Upper lobe of right lung (tissue), 1 donor: ENCODE results near the gene NEU4. TPM values are rescaled to one million over a fixed set of nuclear protein-coding genes. Genes with fewer than 3 reads are reported as not detected.

Experiments
- ATAC-seq: fragments of 200-7000 bp; cut with Tn5 transposase; one replicate; pipeline ENCODE4 v1.9.1; 2020; ENCODE audit warnings: mild to moderate bottlenecking, moderate library complexity
- DNase-seq: peaks from one replicate; pipeline ENCODE4 v3.0.0-alpha.2; 2020
- H3K27ac ChIP-seq: fragments of 200-600 bp; one replicate; pipeline ENCODE4 v1.8.0; 2022
- H3K27me3 ChIP-seq: fragments of 200-600 bp; one replicate; pipeline ENCODE4 v1.8.0; 2022; ENCODE audit warnings: mild to moderate bottlenecking
- H3K36me3 ChIP-seq: fragments of 200-600 bp; one replicate; pipeline ENCODE4 v1.8.0; 2022
- H3K4me1 ChIP-seq: fragments of 200-600 bp; one replicate; pipeline ENCODE4 v1.8.0; 2022
- H3K4me3 ChIP-seq: fragments of 200-600 bp; one replicate; pipeline ENCODE4 v1.8.0; 2022; ENCODE audit warnings: mild to moderate bottlenecking
- H3K9me3 ChIP-seq: fragments of 200-600 bp; one replicate; pipeline ENCODE4 v1.8.0; 2022
- CTCF ChIP-seq: fragments of 200-600 bp; IDR thresholded peaks from one replicate; pipeline ENCODE4 v1.8.0; 2022; ENCODE audit warnings: antibody characterized with exemption
- intact Hi-C: fragments of 100-400 bp; cut with DNase I; formaldehyde crosslinking; loops from one replicate; pipeline ENCODE4 v1.11.0; 2022
- total RNA-seq: library from RNA; stranded (reverse); fragmentation: NEBNext Ultra II Directional; extraction: Animal tissue kit (Norgen Biotek cat#: 25700); gene quantifications from one replicate; pipeline ENCODE4 v1.2.1, GENCODE V29; 2021
- donor health status: DM: no; HTN: yes; CAD: no; lungs with severe emphysema.

NEU4 gene
- total RNA-seq, 1 donor from 2014 or later = 0.23 TPM

- Histone ChIP-seq H3K4me1 (no peaks in the 10 kb centered on the region), H3K27ac (no peak overlapping the region), H3K27me3 (no peaks in the 10 kb centered on the region), H3K36me3 (no peaks in the 10 kb centered on the region), H3K4me3 (no peak overlapping the region), H3K9me3 (no peaks in the 10 kb centered on the region)
- no peak for ATAC-seq
- TF ChIP-seq CTCF = no peak
- intact Hi-C loops = no loop called here
- peak; percentile 57 for DNase-seq
Measured at GRCh38 chr2:241811952-241812729, 3.1 kb downstream of the NEU4 start.

GRCh38 chr2:241812730-241813643 is 4.0 kb downstream of the NEU4 start:
- Histone ChIP-seq H3K4me1 (no peaks in the 10 kb centered on the region), H3K27me3 (no peaks in the 10 kb centered on the region), H3K36me3 (no peaks in the 10 kb centered on the region), H3K27ac (no peak overlapping the region), H3K9me3 (no peaks in the 10 kb centered on the region), H3K4me3 (no peak overlapping the region)
- DNase-seq (peak; percentile 66), ATAC-seq (no peak)
- TF ChIP-seq CTCF = no peak
- intact Hi-C loops = no loop called here

GRCh38 chr2:241813644-241814392 is 4.8 kb downstream of the NEU4 start:
- no peak overlapping the region for H3K4me3 ChIP-seq
- H3K27ac ChIP-seq = no peak overlapping the region
- peak; percentile 34 for DNase-seq
- H3K27me3 ChIP-seq = no peaks in the 10 kb centered on the region
- no peaks in the 10 kb centered on the region for H3K4me1 ChIP-seq
- H3K36me3 ChIP-seq = no peaks in the 10 kb centered on the region
- ATAC-seq = no peak
- TF ChIP-seq CTCF = no peak
- intact Hi-C loops = no loop called here
- H3K9me3 ChIP-seq = no peaks in the 10 kb centered on the region

GRCh38 chr2:241814393-241814642 is 5.3 kb downstream of the NEU4 start:
- ATAC-seq = no peak
- intact Hi-C loops = no loop called here
- DNase-seq = no peak
- Histone ChIP-seq H3K27me3 (no peaks in the 10 kb centered on the region), H3K9me3 (no peaks in the 10 kb centered on the region), H3K27ac (no peak overlapping the region), H3K4me1 (no peaks in the 10 kb centered on the region), H3K36me3 (no peaks in the 10 kb centered on the region), H3K4me3 (no peak overlapping the region)
- no peak for TF ChIP-seq CTCF

- Histone ChIP-seq H3K36me3 (no peaks in the 10 kb centered on the region), H3K4me1 (no peaks in the 10 kb centered on the region), H3K27ac (no peak overlapping the region), H3K9me3 (no peaks in the 10 kb centered on the region), H3K27me3 (no peaks in the 10 kb centered on the region), H3K4me3 (no peak overlapping the region)
- TF ChIP-seq CTCF = no peak
- intact Hi-C loops = no loop called here
- DNase-seq (peak; percentile 60), ATAC-seq (no peak)
Measured at GRCh38 chr2:241814643-241815476, 5.9 kb downstream of the NEU4 start.
